OCI-LY7 (cell line): ENCODE measurements around the gene MGST3.

Experiments
- CTCF ChIP-seq: fragments of 200-600 bp; sonication (generic); conservative IDR thresholded peaks from 2 replicates; pipeline ENCODE4 v1.5.1; 2014; ENCODE audit warnings: mild to moderate bottlenecking, antibody characterized with exemption, low read length, moderate library complexity, mixed read lengths
- EZH2phosphoT487 ChIP-seq: fragments of 200-600 bp; sonication (generic); IDR thresholded peaks from 2 replicates; pipeline ENCODE4 v1.6.1; 2018; ENCODE audit warnings: low read depth, borderline replicate concordance, mild to moderate bottlenecking, mixed run types, antibody characterized with exemption, low read length, moderate library complexity, mixed read lengths

GRCh38 chr1:165696625-165697100, 65.6 kb downstream of the MGST3 start:
- no peak for TF ChIP-seq CTCF
- no peak for TF ChIP-seq EZH2phosphoT487
